Colon (tissue), 2 donors: ENCODE results near the gene NATD1.

Experiments used
- FAIRE-seq: peaks from 2 replicates; lab custom pipeline; 2012; peaks lifted over from hg19 to GRCh38; lab: Jason Lieb, UNC
- donor health status: control.
- donor health status: control.

Gene NATD1

DNA sequence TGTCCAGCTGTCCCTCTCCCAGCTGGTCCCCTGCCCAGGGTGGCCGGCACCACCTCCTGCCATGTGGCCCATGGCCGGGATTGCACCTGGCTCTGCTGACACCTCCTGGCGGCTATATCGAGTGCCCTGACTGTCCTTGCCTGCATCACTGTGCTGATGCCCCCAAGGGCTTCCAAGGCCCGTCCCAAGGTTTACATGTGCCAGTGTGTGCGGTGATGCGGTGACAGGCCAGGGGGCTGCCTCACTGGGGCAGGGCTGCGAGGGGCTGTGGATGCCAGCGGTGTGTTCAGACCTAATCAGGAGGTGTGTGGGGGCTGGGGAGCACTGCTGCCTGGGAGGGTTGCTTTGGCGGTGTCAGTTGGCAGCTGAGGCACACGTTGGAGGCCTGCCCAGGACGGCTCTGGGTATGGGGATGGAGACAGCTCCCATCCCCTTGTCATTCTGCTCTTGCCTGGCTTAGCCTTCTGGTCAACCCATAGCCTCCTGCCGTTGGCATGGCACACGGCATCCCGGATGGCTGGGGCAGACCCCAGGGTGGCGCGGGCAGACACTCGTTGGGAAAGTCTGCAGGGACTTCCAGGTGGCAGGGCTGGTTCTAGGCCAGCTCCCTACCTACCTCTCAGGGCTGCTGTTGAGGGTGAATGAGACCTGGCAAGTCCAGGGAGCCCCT lies 36.8 kb upstream of the NATD1 start:
- no peak for FAIRE-seq

DNA sequence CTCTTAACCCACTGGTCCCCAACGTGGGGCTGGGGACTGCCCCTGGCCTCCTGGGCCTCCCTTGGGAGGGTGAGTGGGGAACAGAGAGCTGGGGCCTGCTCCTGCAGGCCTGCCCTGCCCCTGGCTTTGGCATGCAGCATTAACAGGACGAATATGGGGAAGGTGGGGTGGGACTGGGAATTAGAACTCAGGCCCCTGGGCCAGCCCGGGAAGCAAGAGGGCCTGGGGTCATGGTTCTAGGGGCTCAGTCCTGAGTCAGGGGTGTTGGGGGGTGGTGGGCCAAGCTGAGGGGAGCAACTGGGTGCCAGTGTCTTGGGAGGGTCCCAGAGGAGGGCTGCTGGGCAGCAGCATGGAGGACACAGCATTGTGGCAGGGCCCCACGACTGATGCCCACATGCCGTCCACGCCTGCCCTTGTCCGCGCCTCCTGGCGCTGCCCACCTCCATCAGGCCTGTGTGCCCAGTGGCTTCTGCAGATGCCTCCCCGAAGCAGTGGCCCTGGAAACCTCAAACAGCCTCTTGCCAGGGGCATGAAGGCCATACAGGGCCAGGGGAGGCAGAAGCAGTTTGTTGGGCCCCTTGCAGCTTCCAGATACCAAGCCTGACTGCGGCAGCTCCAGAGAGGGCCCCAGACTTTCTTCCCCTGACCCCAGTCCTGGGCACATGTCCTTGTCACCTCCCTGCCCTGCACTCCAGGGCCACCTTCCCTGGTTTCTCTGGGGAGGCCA lies 36.1 kb upstream of the NATD1 start:
- FAIRE-seq, result no peak

DNA sequence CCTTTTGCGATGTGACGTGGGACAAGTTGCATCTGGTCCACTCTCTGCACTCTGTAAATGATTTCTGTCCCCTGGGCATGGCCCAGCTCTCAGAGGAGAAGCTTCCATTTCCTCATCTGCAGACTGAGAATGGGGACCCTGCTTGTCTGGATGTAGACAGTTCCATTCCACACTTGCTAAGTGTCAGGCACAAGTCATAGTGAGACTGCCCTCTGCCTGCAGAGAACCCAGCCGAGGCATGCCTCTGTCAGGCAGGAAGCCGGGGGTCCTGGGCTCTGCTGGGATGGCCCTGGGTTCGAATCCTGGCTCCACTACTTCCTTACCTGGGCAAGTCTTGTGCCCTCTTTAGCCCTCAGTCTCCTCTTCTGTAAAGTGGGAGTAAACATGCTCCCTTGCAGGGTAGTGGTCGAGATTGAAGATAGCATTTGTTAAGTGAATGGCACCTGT lies 35.4 kb upstream of the NATD1 start:
- no peak for FAIRE-seq

DNA sequence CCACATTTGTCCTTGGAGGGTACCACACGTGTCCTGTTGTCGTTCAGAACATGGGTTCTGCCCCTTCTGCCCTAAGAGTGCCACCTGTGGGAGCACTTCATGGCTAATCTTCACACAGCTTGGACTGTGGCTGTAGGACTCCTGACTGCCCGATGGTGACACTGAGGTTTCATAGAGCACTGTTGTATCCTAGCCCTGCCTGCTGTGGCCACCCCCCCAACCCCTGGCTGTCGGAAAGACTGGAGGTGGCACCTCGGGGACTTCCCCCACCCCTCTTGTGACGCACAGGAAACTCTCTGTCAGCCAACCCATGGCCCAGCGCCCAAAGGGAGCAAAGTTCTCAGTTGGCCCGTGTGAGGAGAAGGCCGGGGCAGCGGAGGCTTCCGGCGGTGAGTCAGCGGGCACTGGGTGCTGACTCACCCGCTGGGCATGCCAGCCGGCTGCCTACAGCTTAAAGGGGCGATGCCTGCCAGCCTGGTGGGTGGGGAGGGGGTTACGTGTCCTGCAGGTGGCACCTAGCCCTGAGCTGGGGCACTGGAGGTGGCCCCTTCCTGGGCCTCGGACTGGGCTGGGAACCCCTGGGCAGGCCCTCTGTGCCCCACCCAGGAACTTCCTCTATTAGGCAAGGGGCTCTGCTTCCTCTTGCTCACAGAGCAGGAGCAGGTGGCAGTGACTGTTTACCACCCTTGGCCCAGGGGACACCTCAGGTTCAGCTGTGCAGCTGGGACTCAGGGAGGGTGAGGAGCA lies 34.7 kb upstream of the NATD1 start:
- peak; percentile 81 for FAIRE-seq

DNA sequence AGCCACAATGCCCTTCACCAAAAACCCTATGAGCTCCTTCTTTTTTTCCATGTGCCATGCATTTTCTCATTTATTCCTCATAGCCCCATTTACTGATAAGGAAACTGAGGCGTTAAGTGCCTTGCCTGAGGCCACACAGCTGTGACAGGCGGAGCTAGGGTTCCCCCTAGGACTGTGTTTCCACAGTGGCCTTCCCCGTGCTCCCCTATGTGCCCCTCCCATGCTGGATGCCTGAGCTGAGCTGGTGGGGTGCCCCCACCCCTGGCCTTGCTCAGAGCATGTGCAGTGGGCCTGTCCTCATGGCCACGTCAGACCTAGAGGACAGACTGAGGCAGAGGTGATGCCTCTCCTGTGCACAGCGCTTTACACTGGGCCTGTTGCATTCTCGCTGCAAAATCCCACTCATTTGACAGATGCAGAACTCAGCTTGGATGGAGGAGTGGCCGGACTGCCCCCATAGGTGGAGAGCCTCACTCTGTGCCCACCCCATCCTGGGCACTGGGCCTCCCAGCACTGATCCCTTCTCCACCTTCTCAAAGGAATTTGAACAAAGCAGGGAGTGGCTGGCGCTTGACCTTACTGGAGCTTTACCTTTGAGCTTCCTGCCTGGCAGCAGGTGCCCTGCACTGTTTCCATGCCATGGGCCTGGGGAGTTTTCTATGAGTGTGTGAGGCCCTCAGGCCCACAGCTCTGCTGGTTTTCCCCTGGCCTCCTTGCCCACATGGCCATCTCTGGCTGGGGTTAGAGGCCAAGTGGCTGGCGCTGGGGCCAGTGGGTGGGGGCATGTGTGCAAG lies 33.9 kb upstream of the NATD1 start:
- FAIRE-seq, result no peak

DNA sequence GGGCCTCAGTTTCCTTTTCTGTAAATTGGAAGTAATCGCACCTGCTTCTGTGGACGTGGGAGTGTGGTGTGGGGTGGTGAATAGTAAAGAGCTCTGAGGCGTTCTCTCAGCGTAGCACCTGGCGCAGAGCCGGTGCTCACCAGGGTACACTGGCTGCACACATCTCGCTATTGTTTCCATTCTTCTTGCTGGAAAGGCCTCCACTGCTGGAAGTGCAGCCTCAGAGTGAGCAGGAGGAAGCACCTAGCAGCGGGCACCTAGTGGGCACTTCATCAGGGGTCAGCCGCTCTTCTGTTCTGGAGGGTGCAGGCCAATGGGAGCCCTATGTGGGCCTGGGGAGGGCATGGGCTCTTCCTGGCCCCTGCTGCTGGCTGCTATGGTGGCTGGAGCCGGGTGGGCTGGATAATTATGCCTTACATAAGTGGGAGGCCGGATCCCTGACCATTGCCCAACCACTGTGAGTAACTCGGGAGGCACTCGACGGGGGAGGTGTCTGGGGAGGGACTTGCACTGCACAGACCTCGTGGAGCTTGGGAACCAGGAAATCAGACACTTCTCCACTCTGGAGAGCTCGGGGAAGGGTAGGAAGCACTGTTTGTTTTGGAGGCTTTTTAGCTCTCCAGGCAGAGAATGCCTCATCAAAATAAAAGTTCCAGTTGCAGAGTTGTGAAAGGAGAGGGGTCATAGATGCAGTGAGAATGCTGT lies 33.0 kb upstream of the NATD1 start:
- FAIRE-seq, result no peak

DNA sequence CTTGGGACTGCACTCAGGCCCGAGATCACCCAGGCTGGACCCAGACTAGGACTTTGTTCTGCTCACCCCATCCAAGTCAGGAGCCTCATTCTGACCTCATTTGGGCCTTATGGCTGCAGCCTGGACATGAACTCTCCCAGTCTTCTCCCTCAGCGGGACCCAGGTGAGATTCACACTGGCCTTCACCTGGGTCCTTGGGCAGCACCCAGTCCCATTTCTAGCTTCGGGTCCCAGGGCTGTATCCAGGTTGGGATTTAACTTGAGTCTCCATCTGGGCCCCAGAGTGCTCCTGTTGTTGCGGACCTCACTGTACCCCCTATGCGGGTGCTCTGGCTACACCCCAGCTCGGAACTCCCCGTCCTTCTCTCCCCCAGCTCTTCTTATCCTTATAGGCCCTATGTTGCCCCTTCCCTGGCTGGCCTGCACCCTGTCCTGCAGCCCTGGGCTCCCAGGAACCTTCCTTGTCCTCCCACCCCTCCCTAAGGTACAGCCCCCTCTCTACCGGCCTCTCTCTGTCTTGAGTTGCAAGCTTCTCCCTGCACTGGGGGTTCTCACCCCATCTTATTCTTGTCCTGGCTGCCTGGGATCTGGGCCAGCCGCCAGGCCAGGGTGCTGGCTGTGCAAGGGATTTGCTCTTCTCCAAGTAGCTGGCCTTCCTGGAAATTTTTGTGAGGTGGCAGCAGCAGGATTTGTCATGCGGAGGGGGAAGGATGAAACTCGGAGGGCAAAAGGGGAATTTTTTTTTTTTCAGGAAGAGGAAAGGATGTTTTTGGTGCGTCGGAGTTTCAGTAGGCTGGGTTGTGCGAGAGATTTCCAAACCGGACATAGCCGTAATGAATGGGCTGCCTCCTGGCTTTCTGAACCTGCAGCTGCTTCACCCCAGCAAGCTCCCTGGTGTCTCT lies 32.2 kb upstream of the NATD1 start:
- FAIRE-seq, result no peak

DNA sequence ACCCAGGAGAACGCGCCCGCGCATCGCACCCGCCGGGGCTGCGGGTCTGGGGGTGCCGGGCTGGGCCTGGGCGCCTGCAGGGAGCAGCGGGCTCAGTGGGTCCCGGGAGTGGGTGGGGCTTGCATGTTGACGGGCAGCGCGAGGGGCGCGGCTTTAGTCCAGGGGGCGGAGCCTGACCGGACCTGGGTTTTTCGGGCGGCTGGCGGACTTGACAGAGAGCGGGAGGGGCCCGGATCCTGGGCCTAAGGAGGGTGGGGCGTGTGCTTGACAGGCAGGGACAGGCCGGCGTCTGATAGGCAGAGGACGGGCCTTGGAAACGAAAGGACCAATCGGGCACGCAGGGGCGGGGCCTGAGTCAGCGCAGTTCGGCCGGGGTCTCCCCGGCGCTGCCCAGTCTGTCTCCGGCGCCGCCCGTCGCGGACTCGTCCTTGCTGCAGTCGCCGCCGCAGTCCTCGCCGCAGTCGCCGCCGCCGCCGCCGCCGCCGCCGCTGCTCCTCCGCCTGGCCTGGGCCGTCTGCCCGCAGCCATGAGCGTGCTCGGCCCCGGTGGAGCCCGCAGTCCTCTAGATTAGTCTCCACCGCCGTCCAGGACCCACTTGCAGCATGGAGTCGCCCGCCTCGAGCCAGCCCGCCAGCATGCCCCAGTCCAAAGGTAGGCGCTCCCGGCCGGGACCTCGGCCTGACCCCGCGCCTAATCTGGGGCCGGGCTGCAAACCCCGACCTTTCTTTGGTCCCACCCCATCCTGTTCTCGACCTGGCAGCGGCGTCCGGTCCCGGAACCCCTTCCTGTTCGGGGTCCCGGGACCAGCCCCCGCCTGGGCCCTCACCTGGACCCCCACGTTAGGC lies 31.3 kb upstream of the NATD1 start, which contains the start of gene MAP2K3:
MAP2K3 (plus strand) TSS at position 393 of the 845 bp plus-strand sequence; CDS start at position 603, 210 bp downstream.
- no peak for FAIRE-seq

DNA sequence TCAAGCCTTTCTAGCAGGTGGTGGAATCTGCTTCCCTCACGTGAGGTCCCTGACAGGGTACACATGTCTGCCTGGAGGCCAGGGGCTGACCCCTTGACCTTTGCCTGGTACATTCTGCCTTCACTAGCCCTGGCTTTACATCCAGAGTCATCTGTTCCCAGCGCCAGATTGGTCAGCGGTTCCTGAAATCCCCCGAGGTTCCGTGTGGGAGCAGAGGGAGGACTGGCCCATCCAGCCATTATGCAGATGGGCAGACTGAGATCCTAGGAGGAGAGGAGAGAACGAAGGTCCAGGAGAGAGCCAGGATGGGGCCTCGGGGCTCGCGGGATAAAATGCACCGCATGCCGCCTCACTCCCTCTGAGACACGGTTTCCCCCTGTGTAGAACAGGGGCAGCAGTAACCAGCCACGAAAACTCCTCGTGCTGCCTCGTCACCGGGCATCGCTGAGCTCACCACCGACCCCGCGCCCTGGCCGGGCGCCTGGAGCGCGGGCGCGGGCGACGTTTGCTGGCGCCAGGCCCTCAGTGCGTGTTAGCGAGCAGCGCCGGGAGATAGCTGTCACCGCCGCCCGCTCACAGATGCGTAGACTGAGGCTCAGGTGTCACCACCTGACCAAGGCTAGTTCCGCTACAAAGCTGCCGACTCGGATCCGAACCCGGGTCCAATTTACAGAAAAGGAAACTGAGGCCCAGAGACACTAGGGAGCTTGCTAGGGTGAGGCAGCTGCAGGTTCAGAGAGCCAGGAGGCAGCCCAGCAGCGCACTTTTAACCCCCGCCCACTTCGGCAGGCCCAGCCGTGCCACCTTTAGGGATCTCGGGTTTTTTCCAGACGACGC lies 30.5 kb upstream of the NATD1 start:
- FAIRE-seq, result no peak

DNA sequence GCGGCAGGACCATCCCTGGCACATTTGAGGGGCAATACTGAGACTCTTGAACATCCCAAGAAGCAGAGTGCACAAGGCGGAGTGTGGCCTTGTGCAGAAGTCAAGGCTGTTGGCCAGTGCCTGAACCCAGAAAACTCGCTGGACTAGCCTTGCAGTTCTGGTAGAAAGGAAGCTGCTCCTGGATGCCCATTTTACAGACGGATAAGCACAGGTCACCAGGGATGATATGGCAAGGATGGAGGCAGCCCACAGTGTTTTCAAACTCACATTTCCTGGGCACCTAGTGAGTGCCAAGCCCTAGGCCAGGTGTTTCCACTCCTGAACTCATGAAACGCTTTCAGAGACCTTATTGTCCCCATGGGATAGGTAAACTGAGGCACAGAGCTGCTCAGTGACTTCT lies 29.6 kb upstream of the NATD1 start:
- FAIRE-seq, result no peak

DNA sequence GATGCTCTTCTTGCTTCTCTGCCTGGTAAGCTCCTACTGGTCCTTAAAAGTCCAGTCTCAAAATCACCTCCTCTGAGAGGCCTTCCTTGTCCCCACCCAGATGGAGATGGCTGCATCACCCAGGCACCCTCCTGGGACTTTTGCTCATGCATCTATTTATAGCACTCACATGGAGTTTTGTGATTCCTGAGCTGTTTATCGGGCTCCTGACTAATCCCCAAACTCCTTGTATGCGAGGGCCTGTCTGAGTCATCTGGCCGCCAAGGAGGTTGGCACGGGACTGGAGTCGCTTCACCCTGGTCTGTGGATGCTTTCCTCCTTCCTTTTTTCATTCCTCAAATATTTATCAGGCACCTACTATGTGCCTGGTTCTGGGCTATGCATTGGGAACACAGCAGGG lies 29.0 kb upstream of the NATD1 start:
- FAIRE-seq, result no peak

DNA sequence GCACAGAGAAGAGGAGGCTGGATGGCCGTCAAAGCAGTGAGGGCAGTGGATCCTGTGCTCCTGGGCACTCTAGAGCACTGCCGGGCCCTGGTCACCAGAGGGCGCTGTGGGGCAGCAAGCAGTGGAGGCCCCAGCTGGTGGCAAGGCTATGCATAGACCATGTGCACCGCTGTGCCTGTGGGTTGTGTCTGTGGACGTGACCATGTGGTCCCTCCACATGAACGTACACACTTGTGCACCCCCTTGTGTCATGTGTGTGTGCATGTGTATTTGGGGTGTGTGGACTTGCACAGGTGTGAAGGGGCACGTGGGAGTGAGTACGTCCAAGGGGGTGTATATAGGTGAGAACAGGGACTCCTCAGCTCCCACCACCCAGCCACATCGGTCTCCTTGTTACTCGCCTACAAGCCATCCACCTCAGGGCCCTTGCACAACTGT lies 26.9 kb upstream of the NATD1 start:
- FAIRE-seq, result no peak

DNA sequence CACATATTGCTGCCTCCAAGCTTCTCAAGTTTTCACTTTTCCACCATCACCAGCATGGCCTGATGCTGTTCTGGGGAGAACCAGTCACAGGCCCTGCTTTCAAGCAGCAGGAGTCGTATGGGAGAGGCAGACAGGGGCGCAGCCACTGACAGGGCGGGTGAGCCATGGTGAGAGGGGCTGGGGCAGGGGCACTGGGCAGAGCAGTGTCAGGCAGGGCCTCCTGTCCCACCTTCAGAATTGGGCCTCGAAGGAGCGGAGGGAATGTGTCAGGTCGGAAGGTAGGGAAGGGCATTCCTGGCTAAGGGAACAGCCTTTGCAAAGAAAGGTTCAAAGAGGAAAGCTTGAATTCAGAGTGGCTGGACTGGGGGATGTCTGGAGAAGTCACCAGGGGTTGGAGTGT lies 26.4 kb upstream of the NATD1 start:
- FAIRE-seq, result no peak

DNA sequence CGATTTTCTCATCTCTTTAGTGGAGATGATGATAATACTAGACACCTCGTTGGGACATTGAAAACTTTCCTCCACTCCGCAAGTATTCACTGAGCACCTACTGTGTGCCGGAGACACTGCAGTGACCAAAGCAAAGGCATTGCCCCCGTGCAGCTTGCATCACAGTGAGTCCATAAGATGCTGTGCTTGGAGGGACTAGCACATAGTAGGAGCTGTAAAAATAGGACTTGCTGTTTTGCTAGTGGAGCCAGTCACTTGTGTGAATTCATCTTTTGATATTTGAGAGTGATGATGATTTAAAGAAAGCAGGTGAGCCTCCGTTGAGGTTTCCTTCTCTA lies 26.0 kb upstream of the NATD1 start:
- FAIRE-seq, result no peak

DNA sequence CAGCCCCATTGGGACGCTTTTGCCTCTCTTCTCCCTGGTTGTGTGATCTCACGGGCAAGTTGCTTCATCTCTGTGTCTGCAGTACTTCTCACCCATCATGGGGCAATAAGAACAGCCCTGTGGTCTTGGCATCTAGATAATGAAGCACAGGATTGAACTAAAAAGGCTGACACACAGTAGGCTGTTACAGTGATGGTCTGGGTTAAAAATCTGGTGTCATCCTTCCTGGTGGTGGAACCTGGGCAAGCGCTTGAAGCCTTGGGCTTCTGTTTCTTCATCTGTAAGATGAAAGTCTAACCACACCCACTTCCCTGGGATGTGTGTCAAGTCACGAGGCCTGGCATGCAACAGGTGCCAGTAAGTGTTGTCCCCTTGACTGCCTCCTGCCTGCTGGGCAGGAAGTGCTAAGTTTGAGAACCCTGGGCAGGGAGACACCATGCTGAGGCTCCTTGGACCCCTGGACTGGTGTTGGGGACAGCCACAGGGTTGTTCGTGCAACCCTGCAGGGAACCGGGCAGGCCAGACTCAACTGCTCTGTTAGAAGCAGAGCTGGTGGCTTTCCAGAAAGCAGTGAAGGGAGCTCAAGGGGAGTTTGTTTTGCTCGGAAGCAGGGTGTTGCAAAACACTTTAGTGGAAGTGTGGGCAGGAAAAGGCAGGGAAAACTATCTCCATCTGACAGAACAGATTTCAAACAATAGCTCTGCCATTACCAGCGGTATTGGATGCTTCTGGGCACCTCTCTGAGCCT lies 25.4 kb upstream of the NATD1 start:
- no peak for FAIRE-seq

DNA sequence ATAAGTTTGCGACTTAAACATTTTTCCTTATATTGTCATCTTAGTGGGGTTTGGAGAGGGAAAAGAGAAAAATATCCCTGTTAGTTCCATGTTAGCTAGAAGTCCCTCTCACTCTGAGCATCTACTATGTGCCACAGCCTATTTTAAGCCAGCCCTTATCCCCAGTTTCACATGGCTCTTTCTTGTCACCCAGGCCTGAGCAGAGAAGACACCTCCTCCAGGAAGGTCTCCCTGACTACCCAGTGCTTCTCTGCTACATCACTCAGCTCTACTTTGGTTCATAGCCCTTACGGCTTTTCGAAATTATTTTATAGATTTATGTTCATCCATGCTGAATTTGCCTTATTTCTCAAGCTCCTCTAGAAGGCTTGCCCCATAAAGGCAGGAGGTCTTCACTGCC lies 24.1 kb upstream of the NATD1 start:
- FAIRE-seq, result no peak

DNA sequence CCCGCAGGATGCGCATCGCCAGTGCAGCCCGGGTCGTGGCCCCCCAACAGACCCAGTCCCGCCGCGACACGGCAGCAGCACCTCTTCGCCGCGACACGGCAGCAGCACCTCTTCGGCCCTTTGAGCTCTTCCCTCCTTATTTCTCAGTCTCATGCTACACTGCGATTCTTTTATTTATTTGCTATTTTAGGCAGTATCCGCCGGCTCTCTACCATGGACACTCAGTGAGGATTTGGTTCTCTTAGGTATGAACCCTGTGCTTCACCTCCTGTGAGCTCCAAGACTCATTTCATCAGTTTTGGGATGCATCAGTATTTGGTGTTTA lies 23.0 kb upstream of the NATD1 start:
- FAIRE-seq, result no peak

DNA sequence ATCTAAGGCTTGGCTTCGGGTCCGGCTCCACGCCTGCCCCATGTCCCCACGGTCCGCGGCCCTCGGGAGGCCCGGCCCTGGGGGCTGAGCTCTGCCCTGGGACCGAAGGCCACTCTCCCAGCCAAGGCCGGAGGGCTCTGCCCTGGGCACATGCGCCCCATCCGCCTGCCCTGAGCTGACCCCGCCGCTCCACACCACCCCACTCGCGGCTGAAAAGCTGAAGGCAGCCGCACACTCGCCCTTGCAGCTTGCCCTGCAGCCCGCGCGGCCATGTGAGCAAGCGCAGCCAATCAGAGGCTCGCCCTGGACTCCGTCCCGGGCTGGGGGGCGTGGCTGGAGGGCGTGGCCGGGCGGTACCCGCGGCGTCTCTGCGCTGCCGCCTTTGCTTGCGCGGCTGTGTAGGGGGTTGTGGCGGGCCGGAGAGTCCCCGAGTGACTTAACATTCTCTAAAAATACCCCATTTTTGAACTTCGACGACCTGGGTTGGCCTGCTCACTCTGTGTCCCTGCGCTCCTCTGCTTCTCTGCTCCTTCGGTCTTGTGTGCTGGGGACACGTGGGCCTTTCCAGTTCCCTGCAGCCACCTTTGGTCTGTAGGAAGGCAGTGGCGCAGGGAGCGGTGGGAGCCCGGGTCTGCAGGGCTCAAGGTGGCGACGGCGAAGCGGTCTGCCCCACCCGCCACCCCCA lies 22.5 kb upstream of the NATD1 start:
- FAIRE-seq, result no peak
